ENCODE data around the gene CCNO.

The CCNO gene

GRCh38 chr5:55222985-55223811, 10.2 kb downstream of the CCNO start:
- no peak for DNase-seq

- no peak for DNase-seq
These were observed 11.1 kb downstream of the CCNO start for GRCh38 chr5:55222092-55222984.

- DNase-seq = no peak
These were observed 12.8 kb downstream of the CCNO start for GRCh38 chr5:55220433-55221185.

GRCh38 chr5:55219770-55220169, 13.6 kb downstream of the CCNO start:
- no peak for DNase-seq

GRCh38 chr5:55218967-55219366, 14.4 kb downstream of the CCNO start:
- DNase-seq = peak; percentile 75

GRCh38 chr5:55211184-55211874, 22.1 kb downstream of the CCNO start:
- DNase-seq = no peak

GRCh38 chr5:55205001-55205400, 28.4 kb downstream of the CCNO start:
- DNase-seq = no peak

- no peak for DNase-seq
These were observed 42.2 kb downstream of the CCNO start for GRCh38 chr5:55191165-55191564.

GRCh38 chr5:55188656-55189540, 44.5 kb downstream of the CCNO start:
- peak; percentile 75 for DNase-seq

GRCh38 chr5:55187370-55187769, 46.0 kb downstream of the CCNO start:
- DNase-seq = peak; percentile 63

Measured in COR-L47 (cell line).